ENCODE results near the gene CYP46A1.
A peak's percentile ranks its signal among the peaks of the same experiment; 100 is the strongest.

CYP46A1 gene

GRCh38 chr14:99751539-99752485 is 67.7 kb downstream of the CYP46A1 start:
- ChIA-PET POLR2A (interaction anchor here (0.7 kb wide), 1 partner anchor 149 kb away, joined by 5 read pairs; no protein-coding TSS in a partner anchor), CTCF (interaction anchor here (0.7 to 1.5 kb wide), 8 partner anchors 11 to 109 kb away, joined by 3 to 4 read pairs (median 3); no protein-coding TSS in a partner anchor)
- H3K27ac ChIP-seq (ENCODE audit: insufficient read depth in 1 of 2, low read depth in 1 of 2, low read length in 2 of 2, poor library complexity in 1 of 2, severe bottlenecking in 2 of 2): no peak overlapping the region
- peaks cover 0 to 46% (median 30%) of the 10 kb centered on the region in 4 experiments for H3K4me1 ChIP-seq (ENCODE audit: control extremely low read depth in 1 of 4, control insufficient read depth in 4 of 4, insufficient read depth in 4 of 4, low read length in 3 of 4)
- H3K9me3 ChIP-seq (ENCODE audit: control extremely low read depth in 1 of 5, control insufficient read depth in 4 of 5, insufficient read depth in 2 of 5, low read depth in 1 of 5, low read length in 4 of 5): no peaks in the 10 kb centered on the region
- no peaks in the 10 kb centered on the region for H3K36me3 ChIP-seq (ENCODE audit: control insufficient read depth in 4 of 4, insufficient read depth in 4 of 4, low read length in 3 of 4)
- peak overlapping the region in 3 of 7 experiments; percentile 47 to 70 (median 62) for H3K4me3 ChIP-seq (ENCODE audit: control insufficient read depth in 1 of 7, extremely low read depth in 1 of 7, insufficient read depth in 4 of 7, low read depth in 2 of 7, low read length in 6 of 7)
- WGBS (ENCODE audit: insufficient coverage): 29% methylated on average over 20 of the region's 25 CpGs
- H3K27me3 ChIP-seq (replicated peaks in 2 of 5; ENCODE audit: control insufficient read depth in 4 of 5, insufficient read depth in 5 of 5, low read length in 4 of 5): peaks cover 0 to 53% (median 13%) of the 10 kb centered on the region in 5 experiments
- peak in 2 of 3 donors; percentile 46 to 56 for DNase-seq

GRCh38 chr14:99752486-99753121 is 68.5 kb downstream of the CYP46A1 start:
- no peaks in the 10 kb centered on the region for H3K36me3 ChIP-seq (ENCODE audit: control insufficient read depth in 4 of 4, insufficient read depth in 4 of 4, low read length in 3 of 4)
- ChIA-PET POLR2A (interaction anchor here (0.7 kb wide), 1 partner anchor 149 kb away, joined by 5 read pairs; no protein-coding TSS in a partner anchor), CTCF (interaction anchor here (0.7 to 1.5 kb wide), 8 partner anchors 11 to 108 kb away, joined by 3 to 4 read pairs (median 3); no protein-coding TSS in a partner anchor)
- peaks cover 0 to 39% (median 27%) of the 10 kb centered on the region in 4 experiments for H3K4me1 ChIP-seq (ENCODE audit: control extremely low read depth in 1 of 4, control insufficient read depth in 4 of 4, insufficient read depth in 4 of 4, low read length in 3 of 4)
- H3K27ac ChIP-seq (ENCODE audit: insufficient read depth in 1 of 2, low read depth in 1 of 2, low read length in 2 of 2, poor library complexity in 1 of 2, severe bottlenecking in 2 of 2): no peak overlapping the region
- H3K27me3 ChIP-seq (replicated peaks in 2 of 5; ENCODE audit: control insufficient read depth in 4 of 5, insufficient read depth in 5 of 5, low read length in 4 of 5): peaks cover 0 to 51% (median 13%) of the 10 kb centered on the region in 5 experiments
- H3K9me3 ChIP-seq (ENCODE audit: control extremely low read depth in 1 of 5, control insufficient read depth in 4 of 5, insufficient read depth in 2 of 5, low read depth in 1 of 5, low read length in 4 of 5): no peaks in the 10 kb centered on the region
- peak overlapping the region in 6 of 7 experiments; percentile 16 to 70 (median 40) for H3K4me3 ChIP-seq (ENCODE audit: control insufficient read depth in 1 of 7, extremely low read depth in 1 of 7, insufficient read depth in 4 of 7, low read depth in 2 of 7, low read length in 6 of 7)
- peak in 2 of 3 donors; percentile 66 to 77 for DNase-seq
- WGBS (ENCODE audit: insufficient coverage): 0% methylated on average over 6 of the region's 9 CpGs

- H3K27me3 ChIP-seq (replicated peaks in 2 of 5; ENCODE audit: control insufficient read depth in 4 of 5, insufficient read depth in 5 of 5, low read length in 4 of 5): peaks cover 0 to 49% (median 12%) of the 10 kb centered on the region in 5 experiments
- H3K27ac ChIP-seq (ENCODE audit: insufficient read depth in 1 of 2, low read depth in 1 of 2, low read length in 2 of 2, poor library complexity in 1 of 2, severe bottlenecking in 2 of 2): no peak overlapping the region
- 14% methylated on average over 13 of the region's 16 CpGs for WGBS (ENCODE audit: insufficient coverage)
- H3K36me3 ChIP-seq (ENCODE audit: control insufficient read depth in 4 of 4, insufficient read depth in 4 of 4, low read length in 3 of 4): no peaks in the 10 kb centered on the region
- H3K9me3 ChIP-seq (ENCODE audit: control extremely low read depth in 1 of 5, control insufficient read depth in 4 of 5, insufficient read depth in 2 of 5, low read depth in 1 of 5, low read length in 4 of 5): no peaks in the 10 kb centered on the region
- peak overlapping the region in 2 of 7 experiments; percentile 4 to 47 for H3K4me3 ChIP-seq (ENCODE audit: control insufficient read depth in 1 of 7, extremely low read depth in 1 of 7, insufficient read depth in 4 of 7, low read depth in 2 of 7, low read length in 6 of 7)
- H3K4me1 ChIP-seq (ENCODE audit: control extremely low read depth in 1 of 4, control insufficient read depth in 4 of 4, insufficient read depth in 4 of 4, low read length in 3 of 4): peaks cover 0 to 36% (median 25%) of the 10 kb centered on the region in 4 experiments
- ChIA-PET CTCF (interaction anchor here (0.7 to 1.9 kb wide), 6 partner anchors 10 to 70 kb away, joined by 3 to 6 read pairs (median 4); partner anchors contain the start of gene CYP46A1), POLR2A (no interaction called here)
- peak in 1 of 3 donors; percentile 45 for DNase-seq
These were observed 69.4 kb downstream of the CYP46A1 start for GRCh38 chr14:99753225-99754140.

- DNase-seq: no peak
- POLR2A ChIA-PET: no interaction called here
- no peak overlapping the region for H3K27ac ChIP-seq (ENCODE audit: insufficient read depth in 1 of 2, low read depth in 1 of 2, low read length in 2 of 2, poor library complexity in 1 of 2, severe bottlenecking in 2 of 2)
These were observed 70.3 kb downstream of the CYP46A1 start for GRCh38 chr14:99754141-99755067.

GRCh38 chr14:99755068-99755405 is 70.9 kb downstream of the CYP46A1 start:
- H3K36me3 ChIP-seq (ENCODE audit: control insufficient read depth in 4 of 4, insufficient read depth in 4 of 4, low read length in 3 of 4): no peaks in the 10 kb centered on the region
- WGBS (ENCODE audit: insufficient coverage): 98% methylated on average over 8 of the region's 8 CpGs

More at GRCh38 chr14:99754141-99755067, 70.3 kb downstream of the CYP46A1 start:
- Histone ChIP-seq H3K4me1 (ENCODE audit: control extremely low read depth in 1 of 4, control insufficient read depth in 4 of 4, insufficient read depth in 4 of 4, low read length in 3 of 4) (peaks cover 0 to 36% (median 25%) of the 10 kb centered on the region in 4 experiments), H3K9me3 (ENCODE audit: control extremely low read depth in 1 of 5, control insufficient read depth in 4 of 5, insufficient read depth in 2 of 5, low read depth in 1 of 5, low read length in 4 of 5) (no peaks in the 10 kb centered on the region), H3K27me3 (replicated peaks in 2 of 5; ENCODE audit: control insufficient read depth in 4 of 5, insufficient read depth in 5 of 5, low read length in 4 of 5) (peaks cover 0 to 56% (median 11%) of the 10 kb centered on the region in 5 experiments), H3K4me3 (ENCODE audit: control insufficient read depth in 1 of 7, extremely low read depth in 1 of 7, insufficient read depth in 4 of 7, low read depth in 2 of 7, low read length in 6 of 7) (no peak overlapping the region), H3K36me3 (ENCODE audit: control insufficient read depth in 4 of 4, insufficient read depth in 4 of 4, low read length in 3 of 4) (no peaks in the 10 kb centered on the region)
- CTCF ChIA-PET: interaction anchor here (0.7 to 1.9 kb wide), 7 partner anchors 8 to 71 kb away, joined by 3 to 6 read pairs (median 4); partner anchors contain the start of gene CYP46A1
- WGBS (ENCODE audit: insufficient coverage): 89% methylated on average over 21 of the region's 24 CpGs

More at GRCh38 chr14:99755068-99755405, 70.9 kb downstream of the CYP46A1 start:
- H3K9me3 ChIP-seq (ENCODE audit: control extremely low read depth in 1 of 5, control insufficient read depth in 4 of 5, insufficient read depth in 2 of 5, low read depth in 1 of 5, low read length in 4 of 5): no peaks in the 10 kb centered on the region
- H3K27me3 ChIP-seq (replicated peaks in 2 of 5; ENCODE audit: control insufficient read depth in 4 of 5, insufficient read depth in 5 of 5, low read length in 4 of 5): peaks cover 0 to 58% (median 8%) of the 10 kb centered on the region in 5 experiments
- no peak overlapping the region for H3K27ac ChIP-seq (ENCODE audit: insufficient read depth in 1 of 2, low read depth in 1 of 2, low read length in 2 of 2, poor library complexity in 1 of 2, severe bottlenecking in 2 of 2)
- no peak for DNase-seq
- peaks cover 0 to 36% (median 25%) of the 10 kb centered on the region in 4 experiments for H3K4me1 ChIP-seq (ENCODE audit: control extremely low read depth in 1 of 4, control insufficient read depth in 4 of 4, insufficient read depth in 4 of 4, low read length in 3 of 4)
- CTCF ChIA-PET: interaction anchor here (1.1 to 1.9 kb wide), 5 partner anchors 8 to 71 kb away, joined by 3 to 6 read pairs (median 4); partner anchors contain the start of gene CYP46A1
- no peak overlapping the region for H3K4me3 ChIP-seq (ENCODE audit: control insufficient read depth in 1 of 7, extremely low read depth in 1 of 7, insufficient read depth in 4 of 7, low read depth in 2 of 7, low read length in 6 of 7)
- POLR2A ChIA-PET: no interaction called here
